ENCODE data around the gene GRAMD2B. TPM values are rescaled to one million over a fixed set of nuclear protein-coding genes. Genes with fewer than 3 reads are reported as not detected.

The GRAMD2B gene
- polyA plus RNA-seq, 1 experiment = 11.9 TPM

DNA sequence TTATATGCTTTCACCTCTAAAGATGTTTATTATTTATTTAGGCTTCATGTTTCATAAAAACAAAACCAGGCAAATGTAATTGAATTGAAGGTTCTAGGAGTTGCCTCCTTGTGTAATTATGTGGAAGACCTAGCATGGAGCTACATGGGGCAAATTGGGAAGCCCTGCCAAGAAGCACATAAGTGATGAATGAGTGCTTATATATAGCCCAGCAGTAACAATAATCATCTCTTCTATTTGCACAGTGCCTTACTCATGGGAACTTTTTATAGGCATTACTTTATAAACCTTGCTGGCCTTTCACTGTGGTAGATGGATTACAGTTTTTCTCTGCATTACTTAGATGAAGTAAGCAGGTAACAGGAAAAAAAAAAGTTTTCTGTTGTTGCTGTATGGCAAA is 40.0 kb upstream of the GRAMD2B start:
- CTCF ChIA-PET = interaction anchor here (1.1 kb wide), 1 partner anchor 193 kb away, joined by 3 read pairs; no protein-coding TSS in a partner anchor
- no peak overlapping the region for H3K27ac ChIP-seq (ENCODE audit: low read depth, low read length)
- TF ChIP-seq, protein P1, sequence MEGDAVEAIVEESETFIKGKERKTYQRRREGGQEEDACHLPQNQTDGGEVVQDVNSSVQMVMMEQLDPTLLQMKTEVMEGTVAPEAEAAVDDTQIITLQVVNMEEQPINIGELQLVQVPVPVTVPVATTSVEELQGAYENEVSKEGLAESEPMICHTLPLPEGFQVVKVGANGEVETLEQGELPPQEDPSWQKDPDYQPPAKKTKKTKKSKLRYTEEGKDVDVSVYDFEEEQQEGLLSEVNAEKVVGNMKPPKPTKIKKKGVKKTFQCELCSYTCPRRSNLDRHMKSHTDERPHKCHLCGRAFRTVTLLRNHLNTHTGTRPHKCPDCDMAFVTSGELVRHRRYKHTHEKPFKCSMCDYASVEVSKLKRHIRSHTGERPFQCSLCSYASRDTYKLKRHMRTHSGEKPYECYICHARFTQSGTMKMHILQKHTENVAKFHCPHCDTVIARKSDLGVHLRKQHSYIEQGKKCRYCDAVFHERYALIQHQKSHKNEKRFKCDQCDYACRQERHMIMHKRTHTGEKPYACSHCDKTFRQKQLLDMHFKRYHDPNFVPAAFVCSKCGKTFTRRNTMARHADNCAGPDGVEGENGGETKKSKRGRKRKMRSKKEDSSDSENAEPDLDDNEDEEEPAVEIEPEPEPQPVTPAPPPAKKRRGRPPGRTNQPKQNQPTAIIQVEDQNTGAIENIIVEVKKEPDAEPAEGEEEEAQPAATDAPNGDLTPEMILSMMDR (IDR thresholded peaks at IDR 0.05; ENCODE audit: low read depth, low read length) = no peak
- H3K9me3 ChIP-seq (ENCODE audit: control insufficient read depth, insufficient read depth, low read length) = no peaks in the 10 kb centered on the region
- DNase-seq (ENCODE audit: low read depth, low spot score) = no peak
- POLR2A ChIA-PET = no interaction called here
- no peak overlapping the region for H3K4me3 ChIP-seq (ENCODE audit: low read depth, low read length)
- H3K27me3 ChIP-seq (ENCODE audit: control insufficient read depth, insufficient read depth, low read length) = no peaks in the 10 kb centered on the region

DNA sequence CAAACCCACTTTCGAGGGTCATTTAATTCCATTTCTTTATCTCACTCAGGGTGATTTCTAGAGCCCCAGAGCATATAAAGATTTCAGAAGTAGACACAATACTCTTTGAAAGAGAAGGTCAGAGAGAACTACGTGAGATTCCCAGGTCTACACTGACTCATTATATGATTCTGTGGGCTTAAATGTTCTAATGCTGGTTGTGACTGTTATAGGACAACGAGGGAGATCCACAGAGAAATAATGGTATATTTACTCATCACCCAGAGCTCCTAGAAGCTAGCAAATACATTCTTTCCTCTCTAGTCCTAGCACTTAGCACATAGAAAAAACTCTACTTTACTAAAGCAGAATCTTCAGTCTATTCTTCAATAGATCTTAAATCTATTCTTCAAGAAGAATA is 39.4 kb upstream of the GRAMD2B start:
- Histone ChIP-seq H3K4me3 (ENCODE audit: low read depth, low read length) (no peak overlapping the region), H3K27ac (ENCODE audit: low read depth, low read length) (no peak overlapping the region), H3K27me3 (ENCODE audit: control insufficient read depth, insufficient read depth, low read length) (no peaks in the 10 kb centered on the region), H3K9me3 (ENCODE audit: control insufficient read depth, insufficient read depth, low read length) (no peaks in the 10 kb centered on the region)
- DNase-seq (ENCODE audit: low read depth, low spot score) = no peak
- ChIA-PET POLR2A (no interaction called here), CTCF (interaction anchor here (1.1 kb wide), 1 partner anchor 192 kb away, joined by 3 read pairs; no protein-coding TSS in a partner anchor)
- TF ChIP-seq, protein P1 (IDR thresholded peaks at IDR 0.05; ENCODE audit: low read depth, low read length) = no peak

DNA sequence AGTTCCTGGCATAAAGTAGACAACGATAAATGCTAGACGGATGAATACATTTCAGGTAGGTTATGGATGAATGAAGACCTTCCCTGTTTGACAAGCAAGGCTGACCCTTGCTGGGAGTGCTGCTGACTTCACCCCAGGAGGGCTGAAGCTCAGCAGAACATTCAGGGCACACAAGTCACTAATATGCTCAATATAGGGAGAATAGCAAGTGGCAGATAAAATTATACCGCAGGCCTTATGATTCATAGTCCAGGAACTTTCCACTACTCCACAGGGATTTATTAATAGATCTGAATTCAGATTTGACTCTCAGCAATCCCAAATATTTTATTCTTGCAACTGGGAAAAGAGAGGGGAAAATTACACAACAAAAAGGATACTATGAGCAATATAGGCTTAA is 38.2 kb upstream of the GRAMD2B start:
- POLR2A ChIA-PET = no interaction called here
- TF ChIP-seq, protein P1 (IDR thresholded peaks at IDR 0.05; ENCODE audit: low read depth, low read length) = no peak
- Histone ChIP-seq H3K27ac (ENCODE audit: low read depth, low read length) (no peak overlapping the region), H3K4me3 (ENCODE audit: low read depth, low read length) (no peak overlapping the region), H3K9me3 (ENCODE audit: control insufficient read depth, insufficient read depth, low read length) (no peaks in the 10 kb centered on the region), H3K27me3 (ENCODE audit: control insufficient read depth, insufficient read depth, low read length) (no peaks in the 10 kb centered on the region)
- no peak for DNase-seq (ENCODE audit: low read depth, low spot score)
- CTCF ChIA-PET = interaction anchor here (1.2 kb wide), 1 partner anchor 19 kb away, joined by 3 read pairs; no protein-coding TSS in a partner anchor

DNA sequence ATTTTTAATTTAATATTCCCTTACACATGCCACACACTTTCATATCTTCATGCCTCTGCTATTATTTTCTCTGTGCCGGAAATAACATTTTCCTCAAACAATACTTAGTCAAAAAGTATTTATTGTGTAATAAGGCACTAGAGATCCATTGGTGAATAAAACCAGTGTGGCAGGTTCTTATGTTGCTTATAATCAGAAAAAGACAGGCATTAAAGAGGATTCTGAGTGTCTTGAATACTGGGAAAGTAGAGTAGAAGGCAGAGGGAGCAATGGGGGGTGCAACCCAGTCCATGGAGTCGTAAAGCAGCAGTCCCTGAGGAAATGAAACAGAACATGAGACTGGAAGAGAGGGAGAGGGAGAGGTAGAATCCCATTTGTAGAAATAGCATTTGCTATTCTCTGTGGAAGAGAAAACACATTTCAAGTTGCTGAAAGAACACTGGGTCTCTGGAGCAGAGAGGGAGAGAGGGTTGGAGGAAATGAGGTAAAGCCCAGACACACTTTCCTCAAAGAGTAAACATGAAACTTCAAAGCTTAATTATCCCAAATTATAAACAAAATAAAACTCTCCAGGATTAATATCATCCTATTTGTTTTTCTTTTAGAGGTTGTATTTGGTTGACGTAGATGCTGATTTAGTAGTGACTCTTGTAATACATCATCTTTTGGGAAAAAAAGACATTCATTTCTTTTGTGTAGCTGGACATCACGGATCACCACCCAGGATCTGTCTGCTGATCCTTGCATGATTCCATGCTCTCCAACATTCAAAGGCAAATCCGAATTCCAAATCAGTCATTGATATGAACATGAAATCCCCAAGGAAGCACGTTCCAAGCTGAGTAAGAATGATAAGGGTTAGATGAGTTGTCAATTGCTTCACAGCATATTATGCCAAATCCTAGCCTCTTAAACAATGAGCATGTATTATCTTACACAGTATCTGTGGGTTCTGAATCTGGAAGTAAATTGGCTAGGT is 37.4 kb upstream of the GRAMD2B start:
- ChIA-PET CTCF (interaction anchor here (1.2 kb wide), 1 partner anchor 18 kb away, joined by 3 read pairs; no protein-coding TSS in a partner anchor), POLR2A (no interaction called here)
- TF ChIP-seq, protein P1 (IDR thresholded peaks at IDR 0.05; ENCODE audit: low read depth, low read length) = no peak
- DNase-seq (ENCODE audit: low read depth, low spot score) = no peak
- H3K9me3 ChIP-seq (ENCODE audit: control insufficient read depth, insufficient read depth, low read length) = no peaks in the 10 kb centered on the region
- no peaks in the 10 kb centered on the region for H3K27me3 ChIP-seq (ENCODE audit: control insufficient read depth, insufficient read depth, low read length)
- H3K27ac ChIP-seq (ENCODE audit: low read depth, low read length) = no peak overlapping the region
- H3K4me3 ChIP-seq (ENCODE audit: low read depth, low read length) = no peak overlapping the region

DNA sequence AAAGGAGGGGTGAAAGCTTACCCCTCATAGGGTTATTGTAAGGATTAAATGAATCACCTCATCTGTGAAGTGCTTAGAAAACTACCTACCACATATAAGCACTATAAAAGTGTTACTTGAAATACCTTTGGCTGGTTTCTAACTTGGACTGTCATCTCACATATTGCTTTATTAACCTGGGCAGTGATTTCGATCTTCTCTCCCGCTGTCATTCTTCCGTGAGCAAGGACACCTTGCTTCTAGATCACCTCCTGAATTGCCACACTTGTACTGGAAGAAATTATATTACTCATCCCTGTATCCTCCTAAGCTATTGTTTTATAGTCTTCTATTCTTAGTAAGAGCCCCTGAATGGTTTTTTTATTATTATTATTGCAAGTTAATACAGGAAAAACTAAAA is 34.0 kb upstream of the GRAMD2B start:
- POLR2A ChIA-PET = no interaction called here
- DNase-seq (ENCODE audit: low read depth, low spot score) = no peak
- Histone ChIP-seq H3K9me3 (ENCODE audit: control insufficient read depth, insufficient read depth, low read length) (no peaks in the 10 kb centered on the region), H3K27ac (ENCODE audit: low read depth, low read length) (no peak overlapping the region), H3K27me3 (ENCODE audit: control insufficient read depth, insufficient read depth, low read length) (no peaks in the 10 kb centered on the region), H3K4me3 (ENCODE audit: low read depth, low read length) (no peak overlapping the region)
- TF ChIP-seq, protein P1 (IDR thresholded peaks at IDR 0.05; ENCODE audit: low read depth, low read length) = no peak
- CTCF ChIA-PET = no interaction called here
